HepG2 (cell line): ENCODE data around the gene PLEKHG2. TPM values are rescaled to one million over a fixed set of nuclear protein-coding genes. Genes with fewer than 3 reads are reported as not detected.

Experiments used
- CSRNP2 ChIP-seq: sonication (generic); formaldehyde crosslinking; conservative IDR thresholded peaks from 2 replicates; pipeline ENCODE4 v1.8.0; 2022; ENCODE audit warnings: low read depth, missing genetic modification reagents
- ETV5 ChIP-seq: IDR thresholded peaks from 2 replicates; pipeline ENCODE4 v1.6.1; 2018; ENCODE audit warnings: missing biosample characterization, missing genetic modification reagents, inconsistent platforms, borderline replicate concordance
- FLYWCH1 ChIP-seq: sonication (generic); formaldehyde crosslinking; IDR thresholded peaks from 2 replicates; pipeline ENCODE4 v1.8.1; 2023; ENCODE audit warnings: mild to moderate bottlenecking, missing genetic modification reagents
- HNF1A ChIP-seq, 2 experiments: sonication (generic) in 1 of 2; formaldehyde crosslinking in 1 of 2; IDR thresholded peaks; 2 replicates each; pipeline versions ENCODE4 v1.4.0 to v1.6.1; 2016 to 2020; ENCODE audit warnings: borderline replicate concordance in 1 of 2, low read depth in 1 of 2, mild to moderate bottlenecking in 1 of 2, missing genetic modification reagents in 1 of 2
- JUNB ChIP-seq: sonication (generic); formaldehyde crosslinking; IDR thresholded peaks from 2 replicates; pipeline ENCODE4 v1.8.0; 2022; ENCODE audit warnings: missing genetic modification reagents, mild to moderate bottlenecking, borderline replicate concordance
- KAT7 ChIP-seq: IDR thresholded peaks from 2 replicates; pipeline ENCODE4 v1.6.1; 2018; ENCODE audit warnings: borderline replicate concordance, missing compliant biosample characterization
- KLF12 ChIP-seq: sonication (generic); formaldehyde crosslinking; IDR thresholded peaks from 2 replicates; pipeline ENCODE4 v1.4.0; 2020; ENCODE audit warnings: missing genetic modification reagents, borderline replicate concordance
- RBM22 ChIP-seq: fragments of 200-400 bp; formaldehyde crosslinking; optimal IDR thresholded peaks from 2 replicates; pipeline ENCODE3; 2017; ENCODE audit warnings: mild to moderate bottlenecking, low read length, moderate library complexity
- SNAPC2 ChIP-seq: sonication (generic); formaldehyde crosslinking; IDR thresholded peaks from 2 replicates; pipeline ENCODE4 v1.8.1; 2022; ENCODE audit warnings: mild to moderate bottlenecking, missing genetic modification reagents
- TOPORS ChIP-seq: sonication (generic); formaldehyde crosslinking; IDR thresholded peaks from 2 replicates; pipeline ENCODE4 v1.8.0; 2023; ENCODE audit warnings: mild to moderate bottlenecking, missing genetic modification reagents
- ZNF225 ChIP-seq: sonication (generic); formaldehyde crosslinking; IDR thresholded peaks from 2 replicates; pipeline ENCODE4 v1.4.0; 2020; ENCODE audit warnings: mild to moderate bottlenecking, missing genetic modification reagents
- ZNF234 ChIP-seq: sonication (generic); formaldehyde crosslinking; conservative IDR thresholded peaks from 2 replicates; pipeline ENCODE4 v1.5.1; 2020; ENCODE audit warnings: mild to moderate bottlenecking, missing genetic modification reagents
- ZNF326 ChIP-seq: sonication (generic); formaldehyde crosslinking; IDR thresholded peaks from 2 replicates; pipeline ENCODE4 v1.4.0; 2020; ENCODE audit warnings: missing genetic modification reagents, borderline replicate concordance
- ZNF484 ChIP-seq: sonication (generic); formaldehyde crosslinking; IDR thresholded peaks from 2 replicates; pipeline ENCODE4 v1.5.1; 2020; ENCODE audit warnings: mild to moderate bottlenecking, low read depth, missing genetic modification reagents, borderline replicate concordance
- ZNF609 ChIP-seq: sonication (generic); formaldehyde crosslinking; IDR thresholded peaks from 2 replicates; pipeline ENCODE4 v1.4.0; 2020; ENCODE audit warnings: mild to moderate bottlenecking, missing genetic modification reagents, borderline replicate concordance
- polyA plus RNA-seq, 8 experiments: library from polyadenylated mRNA; depleted of rRNA in 3 of 8; stranded (reverse) in 7 of 8; unstranded in 1 of 8; fragments of >200 nt; fragmentation: Illumina TruSeq in 4 of 8; extraction: Trizol in 4 of 8; gene quantifications; 2 replicates each; pipeline versions ENCODE4 v1.2.1 to v1.2.3, GENCODE V29; 2011 to 2016; ENCODE audit warnings: low read depth in 4 of 8, missing spikeins in 1 of 8, mixed read lengths in 1 of 8; ENCODE audit not compliant: insufficient read depth in 1 of 8
- total RNA-seq, 5 experiments: library from RNA; depleted of rRNA; stranded (reverse); fragments of >200 nt; fragmentation: Illumina TruSeq; extraction: Trizol; gene quantifications; 2 replicates each; pipeline ENCODE4 v1.2.3, GENCODE V29; 2016; ENCODE audit warnings: low read depth in 1 of 5

Gene PLEKHG2
- total and polyA plus RNA-seq, 2 of the 13 experiments (the other 11 are each of a cell fraction or from before 2014, with no cell fraction given), result 3.6 to 6.8 TPM

- no peak for TF ChIP-seq CSRNP2 (CRISPR knock-in tag)
- peak; percentile 91 for TF ChIP-seq SNAPC2 (CRISPR knock-in tag)
- no peak for TF ChIP-seq FLYWCH1 (CRISPR knock-in tag)
- TF ChIP-seq ZNF326 (CRISPR knock-in tag), result no peak
- no peak for TF ChIP-seq RBM22
- TF ChIP-seq ZNF225 (CRISPR knock-in tag), result no peak
- TF ChIP-seq HNF1A (IDR thresholded peaks at IDR 0.05; ENCODE audit: low read depth), result 0 out of 2 replicates have a peak, but pooled peaks have one; percentile 36
- TF ChIP-seq HNF1A (CRISPR knock-in tag; IDR thresholded peaks at IDR 0.05; ENCODE audit: borderline replicate concordance), result peak; percentile 69; the same call in 1 of the 2 replicates
- TF ChIP-seq ZNF484 (CRISPR knock-in tag), result no peak
- TF ChIP-seq ZNF609 (CRISPR knock-in tag), result peak; percentile 36; the same call in 1 of the 2 replicates
- TF ChIP-seq TOPORS, result no peak
- TF ChIP-seq ZNF234 (CRISPR knock-in tag), result no peak
- TF ChIP-seq KLF12 (CRISPR knock-in tag), result peak; percentile 91; the same call in 1 of the 2 replicates
- TF ChIP-seq KAT7 (CRISPR knock-in tag), result no peak
- TF ChIP-seq ETV5 (CRISPR knock-in tag), result peak; percentile 98
- no peak for TF ChIP-seq JUNB (CRISPR knock-in tag)
These were observed at the start of gene PLEKHG2 (continued) for GRCh38 chr19:39412100-39412866.
